Measurements from ENCODE around the gene CACNA1C.

GRCh38 chr12:2488596-2488995 is 435.8 kb downstream of the CACNA1C start:
- TF ChIP-seq POLR2A (IDR thresholded peaks at IDR 0.05): no peak
- TF ChIP-seq, protein P1, sequence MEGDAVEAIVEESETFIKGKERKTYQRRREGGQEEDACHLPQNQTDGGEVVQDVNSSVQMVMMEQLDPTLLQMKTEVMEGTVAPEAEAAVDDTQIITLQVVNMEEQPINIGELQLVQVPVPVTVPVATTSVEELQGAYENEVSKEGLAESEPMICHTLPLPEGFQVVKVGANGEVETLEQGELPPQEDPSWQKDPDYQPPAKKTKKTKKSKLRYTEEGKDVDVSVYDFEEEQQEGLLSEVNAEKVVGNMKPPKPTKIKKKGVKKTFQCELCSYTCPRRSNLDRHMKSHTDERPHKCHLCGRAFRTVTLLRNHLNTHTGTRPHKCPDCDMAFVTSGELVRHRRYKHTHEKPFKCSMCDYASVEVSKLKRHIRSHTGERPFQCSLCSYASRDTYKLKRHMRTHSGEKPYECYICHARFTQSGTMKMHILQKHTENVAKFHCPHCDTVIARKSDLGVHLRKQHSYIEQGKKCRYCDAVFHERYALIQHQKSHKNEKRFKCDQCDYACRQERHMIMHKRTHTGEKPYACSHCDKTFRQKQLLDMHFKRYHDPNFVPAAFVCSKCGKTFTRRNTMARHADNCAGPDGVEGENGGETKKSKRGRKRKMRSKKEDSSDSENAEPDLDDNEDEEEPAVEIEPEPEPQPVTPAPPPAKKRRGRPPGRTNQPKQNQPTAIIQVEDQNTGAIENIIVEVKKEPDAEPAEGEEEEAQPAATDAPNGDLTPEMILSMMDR (IDR thresholded peaks at IDR 0.05): no peak

All from esophagus squamous epithelium (tissue), 4 donors.